Neural progenitor cell (in vitro differentiated cells): ENCODE results near the gene SHROOM3. TPM values are rescaled to one million over a fixed set of nuclear protein-coding genes. Genes with fewer than 3 reads are reported as not detected.

Experiments used
- DNase-seq: peaks from one replicate; pipeline ENCODE4 v3.0.0-alpha.2; 2016; ENCODE audit warnings: low spot score
- H2AFZ ChIP-seq: fragments of 200-600 bp; sonication (generic); replicated peaks from 2 replicates; pipeline ENCODE4 v1.6.1; 2016; ENCODE audit warnings: antibody characterized with exemption
- H3F3A ChIP-seq: fragments of 200-600 bp; sonication (generic); 2 replicates; pipeline ENCODE4 v1.6.1; 2016; ENCODE audit warnings: antibody characterized with exemption, low read depth
- H3K27ac ChIP-seq: fragments of 200-600 bp; sonication (generic); 2 replicates; pipeline ENCODE4 v1.5.1; 2016; ENCODE audit warnings: mild to moderate bottlenecking
- H3K27me3 ChIP-seq: fragments of 200-600 bp; sonication (generic); 2 replicates; pipeline ENCODE4 v1.6.1; 2016; ENCODE audit warnings: mild to moderate bottlenecking, moderate library complexity
- H3K36me3 ChIP-seq: fragments of 200-600 bp; sonication (generic); 2 replicates; pipeline ENCODE4 v1.5.1; 2016
- H3K4me1 ChIP-seq: fragments of 200-600 bp; sonication (generic); 2 replicates; pipeline ENCODE4 v1.6.1; 2016; ENCODE audit warnings: mixed run types
- H3K4me2 ChIP-seq: fragments of 200-600 bp; sonication (generic); 2 replicates; pipeline ENCODE4 v1.6.1; 2016
- H3K4me3 ChIP-seq: fragments of 200-600 bp; sonication (generic); 2 replicates; pipeline ENCODE4 v1.5.1; 2016
- H3K79me2 ChIP-seq: fragments of 200-600 bp; sonication (generic); 2 replicates; pipeline ENCODE4 v1.6.1; 2016; ENCODE audit warnings: low read depth
- H3K9ac ChIP-seq: fragments of 200-600 bp; sonication (generic); 2 replicates; pipeline ENCODE4 v1.6.1; 2016
- H3K9me3 ChIP-seq: fragments of 200-600 bp; sonication (generic); 2 replicates; pipeline ENCODE4 v1.5.1; 2016; ENCODE audit warnings: low read depth
- H4K20me1 ChIP-seq: fragments of 200-600 bp; sonication (generic); 2 replicates; pipeline ENCODE4 v1.6.1; 2016; ENCODE audit warnings: low read depth
- H3K27ac Mint-ChIP-seq: 3 replicates; pipeline ENCODE4 v1.8.0; 2021; ENCODE audit warnings: mixed read lengths
- H3K27me3 Mint-ChIP-seq: 2 replicates; pipeline ENCODE4 v1.8.0; 2022; ENCODE audit warnings: low read depth, mild to moderate bottlenecking, inconsistent platforms, moderate library complexity, mixed read lengths; ENCODE audit not compliant: insufficient read depth
- H3K36me3 Mint-ChIP-seq: 3 replicates; pipeline ENCODE4 v1.8.0; 2021; ENCODE audit warnings: mixed read lengths
- H3K4me1 Mint-ChIP-seq: 3 replicates; pipeline ENCODE4 v1.8.0; 2021; ENCODE audit warnings: mixed read lengths
- H3K4me3 Mint-ChIP-seq: 3 replicates; pipeline ENCODE4 v1.8.0; 2021; ENCODE audit warnings: mild to moderate bottlenecking, moderate library complexity, mixed read lengths
- H3K9me3 Mint-ChIP-seq: 3 replicates; pipeline ENCODE4 v1.8.0; 2020; ENCODE audit warnings: mixed read lengths
- EZH2 ChIP-seq: fragments of 200-600 bp; sonication (generic); IDR thresholded peaks from 2 replicates; pipeline ENCODE4 v1.6.1; 2017; ENCODE audit warnings: antibody characterized with exemption, mild to moderate bottlenecking, moderate library complexity
- EZH2phosphoT487 ChIP-seq: fragments of 200-600 bp; sonication (generic); IDR thresholded peaks from 2 replicates; pipeline ENCODE4 v1.6.1; 2017; ENCODE audit warnings: antibody characterized with exemption
- total RNA-seq: library from RNA; depleted of rRNA; stranded (reverse); fragments of >200 nt; gene quantifications from 2 replicates; pipeline ENCODE4 v1.2.3, GENCODE V29; 2015; ENCODE audit warnings: low replicate concordance
- TF ChIP-seq, protein P1 (sequence below): fragments of 200-600 bp; sonication (generic); IDR thresholded peaks from 2 replicates; pipeline ENCODE4 v1.5.1; 2017; ENCODE audit warnings: antibody characterized with exemption, mild to moderate bottlenecking

The SHROOM3 gene
- total RNA-seq, 1 donor from 2014 or later: 36.6 TPM

DNA sequence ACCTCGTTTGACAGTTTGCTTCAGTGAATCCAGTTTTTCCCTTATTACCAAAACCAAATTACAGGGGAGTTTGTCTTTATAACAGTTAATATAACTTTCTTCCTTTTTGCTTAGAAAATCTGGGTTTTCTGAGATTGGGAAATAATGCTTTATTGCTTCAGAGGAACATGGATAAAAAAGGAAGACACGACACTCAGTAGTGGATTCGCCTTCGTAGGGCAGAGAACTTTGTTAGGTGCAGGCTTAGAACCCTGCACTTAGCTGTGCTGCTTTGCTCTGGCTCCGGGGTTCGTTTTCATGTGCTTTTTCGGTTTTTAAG is 274.7 kb downstream of the SHROOM3 start:
- Mint-ChIP-seq H3K4me3 (no peak overlapping the region), H3K27ac (peak overlapping the region; percentile 24), H3K4me1 (peaks cover 32% of the 10 kb centered on the region), H3K27me3 (peaks cover 2% of the 10 kb centered on the region), H3K36me3 (peaks cover 47% of the 10 kb centered on the region), H3K9me3 (peaks cover 9% of the 10 kb centered on the region)
- Histone ChIP-seq H3K4me2 (no peak overlapping the region), H3K9me3 (no peaks in the 10 kb centered on the region), H3K4me1 (peaks cover 17% of the 10 kb centered on the region), H3K4me3 (no peak overlapping the region), H3F3A (no peaks in the 10 kb centered on the region), H4K20me1 (peaks cover 36% of the 10 kb centered on the region), H3K9ac (no peak overlapping the region), H3K27me3 (no peaks in the 10 kb centered on the region), H3K36me3 (no peaks in the 10 kb centered on the region), H3K79me2 (peaks cover 37% of the 10 kb centered on the region), H3K27ac (no peak overlapping the region), H2AFZ (no peak overlapping the region)
- TF ChIP-seq EZH2: no peak
- no peak for TF ChIP-seq EZH2phosphoT487
- TF ChIP-seq, protein P1, sequence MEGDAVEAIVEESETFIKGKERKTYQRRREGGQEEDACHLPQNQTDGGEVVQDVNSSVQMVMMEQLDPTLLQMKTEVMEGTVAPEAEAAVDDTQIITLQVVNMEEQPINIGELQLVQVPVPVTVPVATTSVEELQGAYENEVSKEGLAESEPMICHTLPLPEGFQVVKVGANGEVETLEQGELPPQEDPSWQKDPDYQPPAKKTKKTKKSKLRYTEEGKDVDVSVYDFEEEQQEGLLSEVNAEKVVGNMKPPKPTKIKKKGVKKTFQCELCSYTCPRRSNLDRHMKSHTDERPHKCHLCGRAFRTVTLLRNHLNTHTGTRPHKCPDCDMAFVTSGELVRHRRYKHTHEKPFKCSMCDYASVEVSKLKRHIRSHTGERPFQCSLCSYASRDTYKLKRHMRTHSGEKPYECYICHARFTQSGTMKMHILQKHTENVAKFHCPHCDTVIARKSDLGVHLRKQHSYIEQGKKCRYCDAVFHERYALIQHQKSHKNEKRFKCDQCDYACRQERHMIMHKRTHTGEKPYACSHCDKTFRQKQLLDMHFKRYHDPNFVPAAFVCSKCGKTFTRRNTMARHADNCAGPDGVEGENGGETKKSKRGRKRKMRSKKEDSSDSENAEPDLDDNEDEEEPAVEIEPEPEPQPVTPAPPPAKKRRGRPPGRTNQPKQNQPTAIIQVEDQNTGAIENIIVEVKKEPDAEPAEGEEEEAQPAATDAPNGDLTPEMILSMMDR: no peak
- no peak for DNase-seq

DNA sequence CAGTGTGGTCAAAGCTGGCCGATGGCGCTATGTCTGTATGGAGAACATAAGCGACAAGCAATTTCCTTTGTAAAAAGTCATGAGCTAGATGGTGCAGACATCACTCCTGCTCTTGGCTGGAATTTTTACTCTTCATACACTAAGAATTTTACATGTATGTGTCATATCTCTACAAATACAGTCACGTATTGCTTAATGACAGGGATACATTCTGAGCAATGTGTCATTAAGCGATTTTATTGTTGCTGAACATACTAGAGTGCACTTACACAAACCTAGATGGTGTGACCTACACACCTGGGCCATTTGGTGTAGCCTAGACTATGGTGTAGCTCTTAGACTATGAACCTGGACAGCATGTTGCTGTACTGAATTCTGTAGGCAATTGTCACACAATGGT is 277.5 kb downstream of the SHROOM3 start:
- Mint-ChIP-seq H3K27ac (no peak overlapping the region), H3K9me3 (no peaks in the 10 kb centered on the region)
- no peak overlapping the region for H3K4me3 ChIP-seq

DNA sequence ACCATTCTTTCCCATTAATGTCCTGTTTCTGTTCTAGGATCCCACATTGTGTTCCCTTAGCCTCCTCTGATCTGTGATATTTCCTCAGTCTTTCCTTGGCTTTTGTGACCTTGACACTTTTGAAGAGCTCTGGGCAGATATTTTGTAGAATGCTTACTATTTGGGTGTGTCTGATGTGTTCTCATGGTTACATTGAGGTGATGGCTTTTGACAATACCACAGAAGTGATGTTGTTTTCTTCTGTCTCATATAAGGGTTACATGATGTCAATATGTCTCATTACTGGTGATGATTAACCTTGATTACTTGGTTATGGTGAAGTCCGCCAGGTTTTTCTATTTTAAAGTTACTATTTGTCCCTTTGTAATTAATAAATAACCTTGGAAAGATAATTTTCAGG is 279.2 kb downstream of the SHROOM3 start:
- peaks cover 36% of the 10 kb centered on the region for H3K79me2 ChIP-seq
- no peak overlapping the region for H2AFZ ChIP-seq
- H3K36me3 ChIP-seq: no peaks in the 10 kb centered on the region
- H3K27me3 Mint-ChIP-seq: no peaks in the 10 kb centered on the region
- no peaks in the 10 kb centered on the region for H3K9me3 ChIP-seq
- H3K4me1 Mint-ChIP-seq: peaks cover 26% of the 10 kb centered on the region
- no peaks in the 10 kb centered on the region for H3K27me3 ChIP-seq
- no peak for DNase-seq
- H3K36me3 Mint-ChIP-seq: peaks cover 37% of the 10 kb centered on the region
- TF ChIP-seq, protein P1: no peak
- TF ChIP-seq EZH2phosphoT487: no peak
- no peak for TF ChIP-seq EZH2
- H3K4me1 ChIP-seq: peaks cover 17% of the 10 kb centered on the region
- no peak overlapping the region for H3K27ac ChIP-seq
- H3K4me2 ChIP-seq: no peak overlapping the region
- no peaks in the 10 kb centered on the region for H3K9me3 Mint-ChIP-seq
- no peak overlapping the region for H3K4me3 ChIP-seq
- H3K27ac Mint-ChIP-seq: no peak overlapping the region
- H3K4me3 Mint-ChIP-seq: no peak overlapping the region
- H3F3A ChIP-seq: peaks cover 3% of the 10 kb centered on the region
- H4K20me1 ChIP-seq: peaks cover 55% of the 10 kb centered on the region
- no peak overlapping the region for H3K9ac ChIP-seq

More for the DNA sequence above, 277.5 kb downstream of the SHROOM3 start:
- no peak overlapping the region for H2AFZ ChIP-seq
- no peak overlapping the region for H3K27ac ChIP-seq
- no peaks in the 10 kb centered on the region for H3K9me3 ChIP-seq
- no peak overlapping the region for H3K4me2 ChIP-seq
- no peaks in the 10 kb centered on the region for H3K27me3 ChIP-seq
- H3F3A ChIP-seq: peaks cover 3% of the 10 kb centered on the region
- H3K4me1 ChIP-seq: peaks cover 17% of the 10 kb centered on the region
- peaks cover 34% of the 10 kb centered on the region for H3K79me2 ChIP-seq
- DNase-seq: no peak
- H4K20me1 ChIP-seq: peaks cover 54% of the 10 kb centered on the region
- no peak overlapping the region for H3K4me3 Mint-ChIP-seq
- H3K36me3 ChIP-seq: no peaks in the 10 kb centered on the region
- peaks cover 38% of the 10 kb centered on the region for H3K36me3 Mint-ChIP-seq
- H3K9ac ChIP-seq: no peak overlapping the region
- TF ChIP-seq, protein P1: no peak
- TF ChIP-seq EZH2 (no peak), EZH2phosphoT487 (no peak)
- H3K4me1 Mint-ChIP-seq: peaks cover 38% of the 10 kb centered on the region
- peaks cover 2% of the 10 kb centered on the region for H3K27me3 Mint-ChIP-seq
